ENCODE data around the gene WT1.

WT1 gene

GRCh38 chr11:32421992-32422391 is 13.3 kb downstream of the WT1 start:
- DNase-seq (ENCODE audit: low read depth) = no peak

- DNase-seq (ENCODE audit: low read depth) = no peak
These were observed 14.1 kb downstream of the WT1 start for GRCh38 chr11:32420937-32421901.

- DNase-seq (ENCODE audit: low read depth) = no peak
These were observed 15.2 kb downstream of the WT1 start for GRCh38 chr11:32420139-32420538.

GRCh38 chr11:32418836-32419235 is 16.5 kb downstream of the WT1 start:
- no peak for DNase-seq (ENCODE audit: low read depth)

GRCh38 chr11:32417806-32418205 is 17.5 kb downstream of the WT1 start:
- no peak for DNase-seq (ENCODE audit: low read depth)

- no peak for DNase-seq (ENCODE audit: low read depth)
These were observed 19.0 kb downstream of the WT1 start for GRCh38 chr11:32416301-32416700.

- no peak for DNase-seq (ENCODE audit: low read depth)
These were observed 20.4 kb downstream of the WT1 start for GRCh38 chr11:32414925-32415324.

GRCh38 chr11:32411942-32412615 is 23.3 kb downstream of the WT1 start:
- DNase-seq (ENCODE audit: low read depth) = no peak

- DNase-seq (ENCODE audit: low read depth) = no peak
These were observed 29.7 kb downstream of the WT1 start for GRCh38 chr11:32405592-32405991.

- no peak for DNase-seq (ENCODE audit: low read depth)
These were observed 32.5 kb downstream of the WT1 start for GRCh38 chr11:32402836-32403235.

- no peak for DNase-seq (ENCODE audit: low read depth)
These were observed 34.5 kb downstream of the WT1 start for GRCh38 chr11:32400670-32401369.

GRCh38 chr11:32400196-32400595 is 35.1 kb downstream of the WT1 start:
- no peak for DNase-seq (ENCODE audit: low read depth)

GRCh38 chr11:32396991-32397390 is 38.3 kb downstream of the WT1 start:
- DNase-seq (ENCODE audit: low read depth) = no peak

GRCh38 chr11:32396331-32396730 is 39.0 kb downstream of the WT1 start:
- no peak for DNase-seq (ENCODE audit: low read depth)

- no peak for DNase-seq (ENCODE audit: low read depth)
These were observed 40.2 kb downstream of the WT1 start for GRCh38 chr11:32395127-32395526.

GRCh38 chr11:32392840-32393239 is 42.5 kb downstream of the WT1 start:
- DNase-seq (ENCODE audit: low read depth) = no peak

GRCh38 chr11:32391956-32392553 is 43.3 kb downstream of the WT1 start:
- no peak for DNase-seq (ENCODE audit: low read depth)

GRCh38 chr11:32391479-32391878 is 43.9 kb downstream of the WT1 start:
- no peak for DNase-seq (ENCODE audit: low read depth)

GRCh38 chr11:32390712-32391111 is 44.6 kb downstream of the WT1 start:
- no peak for DNase-seq (ENCODE audit: low read depth)

GRCh38 chr11:32388871-32389770 is 46.2 kb downstream of the WT1 start:
- no peak for DNase-seq (ENCODE audit: low read depth)

- no peak for DNase-seq (ENCODE audit: low read depth)
These were observed 47.0 kb downstream of the WT1 start for GRCh38 chr11:32388365-32388764.

All from fibroblast of gingiva (primary cell).